ENCODE results near the gene CCR2.

CCR2 gene

DNA sequence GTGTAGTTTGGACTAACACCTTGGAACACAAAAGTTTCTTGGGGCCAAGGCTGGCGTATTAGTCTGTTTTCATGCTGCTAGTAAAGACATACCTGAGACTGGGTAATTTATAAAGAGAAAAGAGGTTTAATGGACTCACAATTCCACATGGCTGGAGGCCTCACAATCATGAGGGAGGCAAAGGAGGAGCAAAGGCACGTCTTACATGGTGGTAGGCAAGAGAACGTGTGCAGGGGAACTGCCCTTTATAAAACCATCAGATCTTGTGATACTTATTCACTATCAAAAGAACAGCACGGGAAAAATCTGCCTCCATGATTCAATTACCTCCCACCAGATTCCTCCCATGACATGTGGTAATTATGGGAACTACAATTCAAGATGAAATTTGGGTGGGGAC lies 9.4 kb upstream of the CCR2 start:
- H3K4me3 ChIP-seq (ENCODE audit: low read length) = no peak overlapping the region
- no peak for TF ChIP-seq ZNF274 (IDR thresholded peaks at IDR 0.05; ENCODE audit: low read depth, low read length)

DNA sequence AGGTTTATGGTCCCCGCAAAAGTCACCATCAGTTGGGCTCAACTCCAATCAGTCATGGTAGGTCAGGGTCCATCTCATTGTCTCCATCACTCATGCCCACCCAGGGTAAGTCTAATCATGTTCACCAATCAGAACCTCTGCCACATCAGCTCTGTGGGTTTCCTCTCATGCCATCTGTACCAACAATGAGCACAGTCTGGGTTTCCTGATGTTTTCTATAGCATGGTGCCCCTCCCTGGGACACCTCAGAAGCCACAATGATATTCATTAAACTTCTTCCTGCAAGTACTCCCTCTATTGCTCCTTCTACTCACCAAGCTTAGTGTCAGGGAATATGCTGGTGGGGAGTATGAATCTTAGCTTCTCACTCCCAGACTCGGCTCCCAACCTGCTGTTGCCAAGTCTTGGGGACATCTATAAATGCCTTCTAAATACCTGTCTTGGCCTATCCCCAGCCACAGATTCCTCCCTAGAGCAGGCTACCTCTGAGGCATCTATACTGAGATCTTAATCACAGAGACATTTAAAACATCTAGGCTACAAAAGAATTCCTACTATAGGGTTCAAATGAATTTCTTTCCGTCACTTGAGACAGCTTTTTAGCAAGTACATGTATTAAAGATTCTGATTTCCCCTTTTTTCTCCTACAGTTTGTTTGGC lies 5.0 kb upstream of the CCR2 start:
- no peak overlapping the region; the same call in none of the 2 replicates for H3K4me3 ChIP-seq (ENCODE audit: low read length)
- TF ChIP-seq ZNF274 (IDR thresholded peaks at IDR 0.05; ENCODE audit: low read depth, low read length) = no peak

DNA sequence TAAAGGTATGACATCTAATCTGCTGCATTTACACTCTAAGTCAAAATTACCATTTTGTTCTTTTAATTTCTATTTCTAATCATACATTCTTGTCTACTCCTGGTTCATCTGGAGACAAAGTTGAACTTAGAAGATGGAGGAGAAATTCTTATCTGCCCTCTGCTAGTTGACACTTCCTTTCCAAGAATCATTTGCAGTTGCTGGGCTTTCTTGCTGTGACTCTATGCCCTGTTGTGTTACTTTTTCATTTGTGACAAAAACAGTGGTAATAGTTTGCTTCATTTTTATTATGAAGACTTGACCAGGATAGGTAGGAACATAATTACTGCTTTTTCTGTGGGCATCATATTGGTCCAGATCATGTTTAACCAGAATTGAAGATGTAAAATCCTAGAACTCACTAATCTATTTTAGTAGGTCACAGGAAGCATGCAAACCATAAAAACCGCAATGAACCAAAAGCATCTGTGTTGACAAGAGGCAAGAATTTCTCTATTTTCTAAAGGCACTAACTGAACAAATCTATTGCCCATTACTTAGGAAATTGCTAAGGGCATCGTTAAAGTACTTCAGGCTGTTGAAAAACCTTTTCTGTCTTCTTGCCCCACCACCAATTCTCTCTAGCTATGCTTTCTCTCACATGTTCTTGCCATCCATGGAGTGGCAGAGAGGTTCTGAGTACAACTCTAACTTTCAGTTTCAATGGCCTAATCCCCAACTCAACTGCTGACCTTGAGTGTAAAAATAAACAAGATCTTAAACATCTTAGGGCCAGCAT lies 4.2 kb upstream of the CCR2 start:
- no peak for TF ChIP-seq ZNF274 (IDR thresholded peaks at IDR 0.05; ENCODE audit: low read depth, low read length)
- H3K4me3 ChIP-seq (ENCODE audit: low read length) = peak overlapping the region; percentile 59

DNA sequence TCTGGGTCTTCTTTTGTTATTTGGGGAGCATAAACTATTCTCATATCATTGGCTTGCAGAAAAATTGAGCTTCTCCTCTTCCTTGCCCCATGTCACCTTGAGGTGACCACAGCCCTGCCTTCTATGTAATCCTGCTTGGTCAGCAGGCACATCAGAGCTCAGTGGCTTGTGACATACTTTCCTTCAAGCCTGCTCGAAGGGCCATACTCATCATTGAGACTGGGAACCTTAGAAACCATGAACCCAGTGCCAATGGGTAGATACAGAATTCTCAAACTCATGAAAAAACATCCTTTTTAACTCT lies 3.7 kb upstream of the CCR2 start:
- H3K4me3 ChIP-seq (ENCODE audit: low read length) = peak overlapping the region; percentile 59; the same call in 1 of the 2 replicates
- TF ChIP-seq ZNF274 (IDR thresholded peaks at IDR 0.05; ENCODE audit: low read depth, low read length) = no peak

DNA sequence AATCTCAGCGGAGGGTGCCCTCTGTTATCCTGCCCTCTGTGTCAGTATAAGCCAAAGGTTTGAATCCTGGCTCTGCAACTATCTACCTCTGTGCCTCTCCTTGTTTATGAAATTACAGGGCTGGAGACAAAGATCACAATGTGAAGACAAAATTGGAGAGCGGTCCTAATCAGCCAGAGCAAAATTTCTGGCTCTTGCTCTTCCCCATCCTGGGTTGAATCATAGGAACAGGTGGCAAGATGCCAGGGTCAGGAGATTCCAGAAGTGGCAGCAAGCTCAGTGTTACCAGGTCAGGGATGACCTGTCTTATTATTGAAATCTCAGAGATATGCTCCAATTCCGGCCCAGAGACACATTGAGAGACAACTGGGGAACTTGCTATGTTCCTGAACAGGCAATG lies 2.3 kb upstream of the CCR2 start:
- TF ChIP-seq ZNF274 (IDR thresholded peaks at IDR 0.05; ENCODE audit: low read depth, low read length) = no peak
- no peak overlapping the region for H3K4me3 ChIP-seq (ENCODE audit: low read length)

DNA sequence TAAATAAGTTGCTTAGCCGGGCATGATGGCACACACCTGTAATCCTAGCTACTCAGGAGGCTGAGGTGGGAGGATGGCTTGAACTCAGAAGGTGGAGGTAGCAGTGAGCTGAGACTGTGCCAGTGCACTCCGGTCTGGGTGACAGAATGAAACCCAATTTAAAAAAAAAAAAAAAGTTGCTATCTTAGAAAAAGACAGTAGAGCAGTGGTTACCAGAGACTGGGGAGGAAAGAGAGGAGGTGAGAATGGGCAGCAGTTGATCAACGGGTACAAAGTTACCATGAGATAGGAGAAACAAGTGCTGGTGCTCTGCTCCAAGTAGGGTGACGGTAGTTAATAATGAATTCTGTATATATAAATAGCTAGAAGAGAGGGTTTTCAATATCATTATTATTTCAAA lies 821 bp upstream of the CCR2 start:
- no peak for TF ChIP-seq ZNF274 (IDR thresholded peaks at IDR 0.05; ENCODE audit: low read depth, low read length)
- no peak overlapping the region for H3K4me3 ChIP-seq (ENCODE audit: low read length)

DNA sequence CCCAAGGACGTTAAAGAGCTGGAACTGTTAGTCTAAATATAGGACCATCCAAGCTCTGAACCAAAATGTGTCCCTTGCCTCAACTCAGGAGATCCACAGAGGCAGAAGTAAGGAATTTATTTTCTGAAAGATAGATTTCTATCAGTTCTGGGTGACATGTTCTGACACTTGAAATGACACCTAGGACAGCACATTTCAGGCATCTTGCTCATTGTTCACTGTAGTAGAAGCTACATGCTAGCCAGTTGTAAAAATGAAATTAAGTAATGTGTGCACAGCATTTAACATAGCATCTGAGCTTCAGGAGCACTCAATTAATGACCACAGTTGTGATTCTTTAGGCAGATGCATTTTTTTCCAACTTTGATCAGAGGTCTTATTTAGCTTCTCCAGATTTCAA lies 567 bp downstream of the CCR2 start:
- TF ChIP-seq ZNF274 (IDR thresholded peaks at IDR 0.05; ENCODE audit: low read depth, low read length) = no peak
- H3K4me3 ChIP-seq (ENCODE audit: low read length) = no peak overlapping the region

DNA sequence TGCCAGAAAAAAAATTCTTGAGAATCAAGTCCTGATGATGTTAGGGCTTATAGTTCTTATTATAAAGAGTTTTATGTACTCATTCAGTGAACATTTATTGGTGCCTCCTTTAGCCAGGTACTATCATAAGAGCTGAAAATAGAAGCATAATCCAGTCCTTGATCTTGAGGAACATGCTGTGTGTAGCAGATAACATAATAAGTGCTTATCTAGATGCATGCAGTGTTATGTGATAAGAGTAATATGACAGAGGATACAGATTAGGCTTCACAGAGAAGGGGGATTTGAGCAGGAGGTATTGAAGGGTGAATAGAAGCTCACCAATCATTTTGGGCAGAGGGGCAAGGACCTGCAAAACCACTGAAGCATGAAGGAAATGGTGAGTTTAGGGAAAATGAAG lies 1.1 kb downstream of the CCR2 start:
- no peak overlapping the region for H3K4me3 ChIP-seq (ENCODE audit: low read length)
- no peak for TF ChIP-seq ZNF274 (IDR thresholded peaks at IDR 0.05; ENCODE audit: low read depth, low read length)

DNA sequence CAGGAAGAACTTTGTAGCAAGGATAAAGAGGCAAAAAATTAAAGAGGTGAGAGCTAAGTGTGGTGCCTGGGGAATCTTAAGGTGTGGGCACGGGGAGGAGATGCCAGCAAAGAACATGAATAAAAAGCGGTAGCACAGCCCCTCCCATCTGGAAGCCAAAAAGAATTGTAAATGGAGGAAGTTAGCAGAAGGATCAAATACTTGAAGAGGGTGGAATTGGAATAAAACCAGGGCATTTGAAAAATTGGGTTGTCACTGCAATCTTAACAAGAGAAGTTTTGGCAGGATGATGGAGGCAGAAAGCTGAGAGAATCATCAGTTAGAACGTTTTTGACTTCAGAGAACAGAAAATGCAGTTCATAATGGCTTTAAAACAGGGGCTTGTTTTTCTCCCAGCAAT lies 2.4 kb downstream of the CCR2 start:
- TF ChIP-seq ZNF274 (IDR thresholded peaks at IDR 0.05; ENCODE audit: low read depth, low read length) = no peak
- no peak overlapping the region for H3K4me3 ChIP-seq (ENCODE audit: low read length)

DNA sequence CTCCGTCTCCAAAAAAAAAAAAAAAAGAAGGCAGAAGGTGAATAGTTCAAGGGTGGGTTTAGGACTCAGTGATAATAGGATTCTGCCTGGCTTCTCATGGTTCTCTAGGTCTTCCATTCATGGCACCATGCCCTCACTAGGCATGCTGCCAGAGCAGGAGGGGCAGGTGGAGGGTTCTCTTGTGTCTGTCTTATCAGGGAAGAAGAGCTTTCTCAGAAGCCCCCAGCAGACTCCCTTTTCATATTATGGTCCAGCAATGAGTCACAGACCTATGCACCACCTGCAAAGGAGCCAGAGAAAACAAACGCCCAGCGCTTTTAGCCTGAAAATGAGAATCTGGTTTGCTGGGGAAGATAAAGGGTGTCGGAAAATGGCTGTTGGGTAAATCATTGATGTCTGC lies 3.0 kb downstream of the CCR2 start:
- TF ChIP-seq ZNF274 (IDR thresholded peaks at IDR 0.05; ENCODE audit: low read depth, low read length) = no peak
- H3K4me3 ChIP-seq (ENCODE audit: low read length) = no peak overlapping the region

DNA sequence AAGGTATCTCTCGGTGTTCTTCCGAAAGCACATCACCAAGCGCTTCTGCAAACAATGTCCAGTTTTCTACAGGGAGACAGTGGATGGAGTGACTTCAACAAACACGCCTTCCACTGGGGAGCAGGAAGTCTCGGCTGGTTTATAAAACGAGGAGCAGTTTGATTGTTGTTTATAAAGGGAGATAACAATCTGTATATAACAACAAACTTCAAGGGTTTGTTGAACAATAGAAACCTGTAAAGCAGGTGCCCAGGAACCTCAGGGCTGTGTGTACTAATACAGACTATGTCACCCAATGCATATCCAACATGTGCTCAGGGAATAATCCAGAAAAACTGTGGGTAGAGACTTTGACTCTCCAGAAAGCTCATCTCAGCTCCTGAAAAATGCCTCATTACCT lies 4.6 kb downstream of the CCR2 start:
- TF ChIP-seq ZNF274 (IDR thresholded peaks at IDR 0.05; ENCODE audit: low read depth, low read length) = no peak

DNA sequence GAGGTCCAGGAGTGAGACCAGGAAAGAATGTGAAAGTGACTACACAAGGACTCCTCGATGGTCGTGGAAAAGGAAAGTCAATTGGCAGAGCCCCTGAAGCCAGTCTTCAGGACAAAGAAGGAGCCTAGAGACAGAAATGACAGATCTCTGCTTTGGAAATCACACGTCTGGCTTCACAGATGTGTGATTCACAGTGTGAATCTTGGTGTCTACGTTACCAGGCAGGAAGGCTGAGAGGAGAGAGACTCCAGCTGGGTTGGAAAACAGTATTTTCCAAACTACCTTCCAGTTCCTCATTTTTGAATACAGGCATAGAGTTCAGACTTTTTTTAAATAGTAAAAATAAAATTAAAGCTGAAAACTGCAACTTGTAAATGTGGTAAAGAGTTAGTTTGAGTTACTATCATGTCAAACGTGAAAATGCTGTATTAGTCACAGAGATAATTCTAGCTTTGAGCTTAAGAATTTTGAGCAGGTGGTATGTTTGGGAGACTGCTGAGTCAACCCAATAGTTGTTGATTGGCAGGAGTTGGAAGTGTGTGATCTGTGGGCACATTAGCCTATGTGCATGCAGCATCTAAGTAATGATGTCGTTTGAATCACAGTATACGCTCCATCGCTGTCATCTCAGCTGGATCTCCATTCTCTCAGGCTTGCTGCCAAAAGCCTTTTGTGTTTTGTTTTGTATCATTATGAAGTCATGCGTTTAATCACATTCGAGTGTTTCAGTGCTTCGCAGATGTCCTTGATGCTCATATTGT lies 6.0 kb downstream of the CCR2 start:
- TF ChIP-seq ZNF274 (IDR thresholded peaks at IDR 0.05; ENCODE audit: low read depth, low read length) = no peak

More for the DNA sequence above, 4.6 kb downstream of the CCR2 start:
- H3K4me3 ChIP-seq (ENCODE audit: low read length) = no peak overlapping the region

DNA sequence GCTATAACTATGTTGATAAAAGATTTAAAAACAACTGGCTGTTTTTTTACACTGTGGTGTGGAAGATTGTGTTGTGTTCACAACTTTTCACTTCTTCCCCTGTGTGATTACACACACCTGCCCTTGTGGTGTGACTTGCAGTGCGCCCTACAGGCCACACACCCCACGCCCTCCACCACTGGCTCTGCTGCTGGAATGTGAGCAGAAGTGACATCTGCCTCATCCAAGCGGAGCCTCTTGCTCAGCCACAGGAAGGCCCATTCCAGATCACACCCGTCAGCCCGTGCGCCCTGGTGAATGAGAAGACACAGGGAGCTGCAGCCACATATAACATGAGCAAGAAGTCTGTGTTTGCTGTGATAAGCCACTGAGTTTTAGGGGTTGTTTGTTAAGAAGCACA lies 7.0 kb downstream of the CCR2 start:
- no peak overlapping the region for H3K4me3 ChIP-seq (ENCODE audit: low read length)
- TF ChIP-seq ZNF274 (IDR thresholded peaks at IDR 0.05; ENCODE audit: low read depth, low read length) = no peak

More for the DNA sequence above, 6.0 kb downstream of the CCR2 start:
- no peak overlapping the region for H3K4me3 ChIP-seq (ENCODE audit: low read length)

DNA sequence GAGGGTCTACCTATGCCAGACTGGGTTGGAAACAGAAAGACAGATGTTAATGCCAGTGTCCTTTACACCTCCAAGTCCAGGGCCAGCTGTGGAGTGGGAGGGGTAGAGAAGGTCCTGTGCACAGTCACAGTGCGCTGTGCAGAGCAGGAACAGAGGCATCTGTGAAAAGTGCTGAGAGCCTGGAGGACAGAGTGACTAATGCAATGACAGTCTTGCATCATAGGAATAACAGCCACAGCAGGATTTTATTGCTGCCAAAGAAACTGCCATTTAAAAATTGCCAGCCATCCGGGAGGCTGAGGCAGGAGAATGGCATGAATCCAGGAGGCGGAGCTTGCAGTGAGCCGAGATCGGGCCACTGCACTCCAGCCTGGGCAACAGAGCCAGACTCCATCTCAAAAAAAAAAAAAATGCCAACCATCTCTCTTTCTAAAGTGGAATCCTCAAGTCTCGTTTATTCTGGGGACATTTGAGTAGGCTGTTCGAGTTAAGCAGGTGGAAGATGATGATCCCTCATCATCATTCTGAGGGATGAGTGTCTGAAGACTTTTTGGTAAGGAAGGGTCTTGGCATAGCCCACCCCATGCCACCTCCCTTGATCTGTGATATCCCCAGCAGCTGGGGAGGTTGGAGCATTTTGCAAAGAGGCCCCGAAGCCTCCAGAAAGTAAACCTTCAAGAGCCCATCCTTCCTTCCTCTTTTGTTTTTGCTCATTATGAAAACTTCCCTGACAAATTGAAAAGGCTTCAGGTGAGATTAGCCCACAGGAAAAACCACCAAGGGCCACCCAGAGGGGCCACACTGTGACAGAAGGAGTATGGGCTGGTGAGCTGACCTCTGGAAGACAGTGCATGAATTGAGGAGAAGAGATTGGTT lies 7.7 kb downstream of the CCR2 start:
- no peak overlapping the region for H3K4me3 ChIP-seq (ENCODE audit: low read length)
- no peak for TF ChIP-seq ZNF274 (IDR thresholded peaks at IDR 0.05; ENCODE audit: low read depth, low read length)

Measured in GM08714 (cell line).